Astrocyte (in vitro differentiated cells and primary cell): ENCODE results near the gene SCN8A.

ENCODE experiments used
- CTCF ChIP-seq: IDR thresholded peaks from 2 replicates; pipeline ENCODE4 v1.5.1; 2011; ENCODE audit warnings: low read depth, mild to moderate bottlenecking, inconsistent platforms, low read length, moderate library complexity; ENCODE audit not compliant: insufficient read depth
- EZH2 ChIP-seq: IDR thresholded peaks from 2 replicates; pipeline ENCODE4 v1.6.1; 2012; ENCODE audit warnings: mild to moderate bottlenecking, low read length, inconsistent platforms; ENCODE audit not compliant: insufficient read depth

- no peak for TF ChIP-seq CTCF
- no peak for TF ChIP-seq EZH2
These were observed 109.9 kb downstream of the SCN8A start for GRCh38 chr12:51700887-51701286.
